Measurements from ENCODE around the gene INPP4B. TPM values are rescaled to one million over a fixed set of nuclear protein-coding genes. Genes with fewer than 3 reads are reported as not detected.

INPP4B gene
- total RNA-seq, 1 experiment from 2014 or later, result not detected

DNA sequence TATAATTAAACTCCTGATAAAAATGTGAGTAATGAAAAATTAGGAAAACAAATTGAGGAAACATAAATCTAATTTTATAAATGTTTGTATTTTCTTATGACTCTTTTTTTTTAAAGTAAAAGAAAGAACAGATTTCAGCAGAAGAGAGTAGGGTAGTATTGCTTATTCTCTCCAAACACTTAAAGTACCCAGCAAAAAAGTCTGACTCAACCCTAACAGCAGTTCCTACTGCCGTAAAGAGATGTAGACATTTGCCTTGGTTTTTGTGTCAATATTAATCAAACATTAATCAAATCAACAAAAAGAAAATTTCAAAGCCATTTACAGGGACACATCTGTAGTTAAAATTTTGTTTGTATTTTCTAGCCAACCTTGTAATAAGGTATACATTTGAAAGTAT lies 701.3 kb downstream of the INPP4B start:
- H3K27ac ChIP-seq (ENCODE audit: low read length), result no peak overlapping the region
- no peaks in the 10 kb centered on the region for H3K36me3 ChIP-seq (ENCODE audit: insufficient read depth, low read length)
- no peaks in the 10 kb centered on the region for H3K4me1 ChIP-seq (ENCODE audit: low read length)
- H3K4me3 ChIP-seq (ENCODE audit: low read length), result no peak overlapping the region
- H4K20me1 ChIP-seq (ENCODE audit: insufficient read depth, low read depth, low read length), result no peaks in the 10 kb centered on the region
- H3K27me3 ChIP-seq (ENCODE audit: low read length), result no peaks in the 10 kb centered on the region
- DNase-seq, result no peak
- no peak overlapping the region for H2AFZ ChIP-seq (ENCODE audit: low read length)
- H3K9ac ChIP-seq (ENCODE audit: low read length), result no peak overlapping the region
- H3K79me2 ChIP-seq (ENCODE audit: low read length), result no peaks in the 10 kb centered on the region
- H3K9me3 ChIP-seq (ENCODE audit: low read length), result no peaks in the 10 kb centered on the region
- no peaks in the 10 kb centered on the region; the same call in 1 of the 2 replicates for H3K9me2 ChIP-seq (replicated peaks; ENCODE audit: insufficient read depth, low read length)
- H3K4me2 ChIP-seq (ENCODE audit: low read depth, low read length, poor library complexity, severe bottlenecking), result no peak overlapping the region

DNA sequence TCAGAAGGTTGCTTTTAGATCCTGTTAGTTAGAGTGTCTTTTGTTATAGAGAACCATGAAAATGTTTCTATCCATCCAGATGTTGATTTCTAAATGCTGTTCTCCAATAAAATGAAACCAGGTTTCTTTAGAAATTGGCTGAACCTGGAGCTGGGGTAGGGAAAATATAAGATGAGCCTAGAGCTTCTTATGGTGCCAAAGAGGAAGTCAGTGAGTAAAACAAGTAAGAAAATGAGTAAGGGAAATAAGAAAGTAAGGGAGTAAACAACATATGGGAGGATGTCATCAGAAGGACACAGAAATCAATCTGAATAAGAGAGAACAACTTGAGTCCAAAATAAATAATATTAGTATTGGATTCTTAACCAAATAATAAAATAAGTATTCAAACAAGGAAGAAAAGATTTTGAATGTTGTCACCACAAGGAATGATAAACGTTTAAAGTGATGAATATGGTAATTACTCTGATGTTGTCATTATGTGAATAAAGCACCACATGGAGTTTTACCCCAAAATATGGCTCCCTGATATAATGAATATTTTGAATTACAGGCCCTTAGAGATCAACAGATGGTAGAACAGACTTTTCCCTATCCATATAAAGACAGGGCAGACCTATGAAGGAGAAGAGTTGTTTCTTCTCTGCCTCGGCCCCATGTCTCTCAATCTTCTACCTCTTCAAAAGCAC lies 703.6 kb downstream of the INPP4B start:
- no peaks in the 10 kb centered on the region for H4K20me1 ChIP-seq (ENCODE audit: insufficient read depth, low read depth, low read length)
- H3K27ac ChIP-seq (ENCODE audit: low read length), result no peak overlapping the region
- no peaks in the 10 kb centered on the region for H3K36me3 ChIP-seq (ENCODE audit: insufficient read depth, low read length)
- no peak overlapping the region for H3K9ac ChIP-seq (ENCODE audit: low read length)
- H3K79me2 ChIP-seq (ENCODE audit: low read length), result no peaks in the 10 kb centered on the region
- no peaks in the 10 kb centered on the region for H3K4me1 ChIP-seq (ENCODE audit: low read length)
- no peak overlapping the region for H2AFZ ChIP-seq (ENCODE audit: low read length)
- DNase-seq, result no peak
- no peaks in the 10 kb centered on the region for H3K9me3 ChIP-seq (ENCODE audit: low read length)
- H3K9me2 ChIP-seq (replicated peaks; ENCODE audit: insufficient read depth, low read length), result no peaks in the 10 kb centered on the region; the same call in 1 of the 2 replicates
- H3K4me3 ChIP-seq (ENCODE audit: low read length), result no peak overlapping the region
- no peaks in the 10 kb centered on the region for H3K27me3 ChIP-seq (ENCODE audit: low read length)
- no peak overlapping the region for H3K4me2 ChIP-seq (ENCODE audit: low read depth, low read length, poor library complexity, severe bottlenecking)

DNA sequence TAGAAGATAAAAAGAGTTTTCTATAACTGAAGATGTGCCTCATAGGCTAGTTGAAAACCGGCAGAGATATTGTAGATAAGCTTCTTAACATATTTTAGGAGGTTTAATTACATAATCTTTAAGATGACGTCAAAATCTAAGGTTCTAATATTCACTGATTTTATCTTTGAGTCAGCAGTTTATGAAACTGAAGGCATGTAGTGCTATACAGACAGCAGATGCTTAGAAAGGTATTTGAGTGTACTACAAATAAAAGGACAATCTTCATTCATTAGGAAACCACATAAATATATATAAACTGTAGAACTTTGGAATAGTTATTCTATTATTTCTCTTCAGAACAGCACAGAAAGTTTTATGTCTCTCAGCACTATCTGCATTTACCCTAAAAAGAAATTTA lies 704.9 kb downstream of the INPP4B start:
- H3K79me2 ChIP-seq (ENCODE audit: low read length), result no peaks in the 10 kb centered on the region
- no peak overlapping the region for H3K4me3 ChIP-seq (ENCODE audit: low read length)
- H3K9me3 ChIP-seq (ENCODE audit: low read length), result no peaks in the 10 kb centered on the region
- H3K4me1 ChIP-seq (ENCODE audit: low read length), result no peaks in the 10 kb centered on the region
- H3K36me3 ChIP-seq (ENCODE audit: insufficient read depth, low read length), result no peaks in the 10 kb centered on the region
- H2AFZ ChIP-seq (ENCODE audit: low read length), result no peak overlapping the region
- H4K20me1 ChIP-seq (ENCODE audit: insufficient read depth, low read depth, low read length), result no peaks in the 10 kb centered on the region
- no peak overlapping the region for H3K4me2 ChIP-seq (ENCODE audit: low read depth, low read length, poor library complexity, severe bottlenecking)
- no peak overlapping the region for H3K27ac ChIP-seq (ENCODE audit: low read length)
- H3K27me3 ChIP-seq (ENCODE audit: low read length), result no peaks in the 10 kb centered on the region
- no peak for DNase-seq
- no peak overlapping the region for H3K9ac ChIP-seq (ENCODE audit: low read length)
- H3K9me2 ChIP-seq (replicated peaks; ENCODE audit: insufficient read depth, low read length), result no peaks in the 10 kb centered on the region; the same call in 1 of the 2 replicates

DNA sequence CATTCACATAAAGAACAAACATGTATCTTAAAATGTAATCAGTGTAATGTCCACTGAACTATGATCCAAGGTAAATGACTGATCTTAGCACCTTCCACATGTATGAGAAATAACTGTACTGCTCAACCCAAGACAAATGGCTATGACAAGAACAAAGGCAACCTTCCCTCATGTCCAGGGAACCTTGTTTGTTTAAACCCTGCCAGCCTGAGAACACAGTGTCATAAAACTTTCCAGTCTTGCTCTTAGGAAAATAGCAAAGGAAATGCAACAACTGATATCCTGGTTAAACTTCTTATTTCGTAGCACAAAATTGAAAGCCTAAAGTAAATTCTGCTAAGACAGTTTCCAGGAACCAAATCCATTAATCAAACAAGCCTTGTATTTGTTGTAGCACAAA lies 715.4 kb downstream of the INPP4B start:
- no peaks in the 10 kb centered on the region for H3K4me1 ChIP-seq (ENCODE audit: low read length)
- no peak overlapping the region for H3K4me2 ChIP-seq (ENCODE audit: low read depth, low read length, poor library complexity, severe bottlenecking)
- H3K27me3 ChIP-seq (ENCODE audit: low read length), result no peaks in the 10 kb centered on the region
- no peak overlapping the region for H2AFZ ChIP-seq (ENCODE audit: low read length)
- H3K9me2 ChIP-seq (replicated peaks; ENCODE audit: insufficient read depth, low read length), result no peaks in the 10 kb centered on the region; the same call in 1 of the 2 replicates
- no peaks in the 10 kb centered on the region for H4K20me1 ChIP-seq (ENCODE audit: insufficient read depth, low read depth, low read length)
- no peaks in the 10 kb centered on the region for H3K79me2 ChIP-seq (ENCODE audit: low read length)
- no peak for DNase-seq
- H3K27ac ChIP-seq (ENCODE audit: low read length), result no peak overlapping the region
- H3K9ac ChIP-seq (ENCODE audit: low read length), result no peak overlapping the region
- H3K4me3 ChIP-seq (ENCODE audit: low read length), result no peak overlapping the region
- no peaks in the 10 kb centered on the region for H3K9me3 ChIP-seq (ENCODE audit: low read length)
- H3K36me3 ChIP-seq (ENCODE audit: insufficient read depth, low read length), result no peaks in the 10 kb centered on the region

DNA sequence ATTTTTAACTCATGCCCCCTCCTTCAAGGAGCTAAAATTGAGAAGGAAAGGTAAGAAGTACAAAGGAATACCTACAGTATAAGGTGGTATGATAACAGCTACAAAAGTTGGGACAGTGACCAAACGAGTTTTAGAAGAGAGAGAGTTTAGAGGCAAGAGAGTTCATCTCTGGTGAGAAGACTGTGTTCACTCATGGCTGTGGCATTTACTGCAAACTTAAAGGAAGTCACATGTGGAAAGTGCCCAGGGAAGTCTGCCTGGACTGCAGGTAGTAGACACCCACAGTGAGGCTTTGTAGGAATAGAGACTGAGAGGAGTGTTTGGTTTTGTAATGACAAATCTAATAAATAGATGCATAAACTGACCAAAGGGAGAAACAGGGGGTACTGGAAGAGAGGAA lies 716.2 kb downstream of the INPP4B start:
- no peak overlapping the region for H3K9ac ChIP-seq (ENCODE audit: low read length)
- no peaks in the 10 kb centered on the region for H3K27me3 ChIP-seq (ENCODE audit: low read length)
- no peak for DNase-seq
- no peaks in the 10 kb centered on the region for H3K79me2 ChIP-seq (ENCODE audit: low read length)
- H3K4me1 ChIP-seq (ENCODE audit: low read length), result no peaks in the 10 kb centered on the region
- H4K20me1 ChIP-seq (ENCODE audit: insufficient read depth, low read depth, low read length), result no peaks in the 10 kb centered on the region
- no peaks in the 10 kb centered on the region; the same call in 1 of the 2 replicates for H3K9me2 ChIP-seq (replicated peaks; ENCODE audit: insufficient read depth, low read length)
- H2AFZ ChIP-seq (ENCODE audit: low read length), result no peak overlapping the region
- H3K4me3 ChIP-seq (ENCODE audit: low read length), result no peak overlapping the region
- H3K4me2 ChIP-seq (ENCODE audit: low read depth, low read length, poor library complexity, severe bottlenecking), result no peak overlapping the region
- no peaks in the 10 kb centered on the region for H3K9me3 ChIP-seq (ENCODE audit: low read length)
- H3K27ac ChIP-seq (ENCODE audit: low read length), result no peak overlapping the region
- no peaks in the 10 kb centered on the region for H3K36me3 ChIP-seq (ENCODE audit: insufficient read depth, low read length)

DNA sequence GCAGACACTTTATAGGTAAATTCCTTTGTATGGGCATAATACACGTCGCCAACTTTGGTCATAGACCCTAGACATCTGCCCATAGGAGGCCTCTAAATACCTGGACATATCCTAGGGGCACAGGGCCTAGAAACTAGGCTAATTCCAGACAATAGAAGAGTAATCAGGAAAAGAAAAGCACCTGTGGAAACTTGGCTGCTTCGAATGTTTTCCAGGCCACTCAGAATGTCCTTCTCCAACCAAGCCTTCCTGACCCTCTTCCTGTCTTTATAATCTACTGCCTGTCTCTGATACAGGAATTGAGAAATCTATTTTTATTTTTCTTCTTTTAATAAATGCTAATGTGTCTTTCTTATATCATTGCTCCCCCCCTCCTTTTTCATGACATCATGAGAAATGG lies 716.6 kb downstream of the INPP4B start:
- H3K9ac ChIP-seq (ENCODE audit: low read length), result no peak overlapping the region
- H3K4me2 ChIP-seq (ENCODE audit: low read depth, low read length, poor library complexity, severe bottlenecking), result no peak overlapping the region
- no peak overlapping the region for H3K27ac ChIP-seq (ENCODE audit: low read length)
- H3K9me2 ChIP-seq (replicated peaks; ENCODE audit: insufficient read depth, low read length), result no peaks in the 10 kb centered on the region
- H2AFZ ChIP-seq (ENCODE audit: low read length), result no peak overlapping the region
- H3K36me3 ChIP-seq (ENCODE audit: insufficient read depth, low read length), result no peaks in the 10 kb centered on the region
- H3K4me1 ChIP-seq (ENCODE audit: low read length), result no peaks in the 10 kb centered on the region
- no peaks in the 10 kb centered on the region for H4K20me1 ChIP-seq (ENCODE audit: insufficient read depth, low read depth, low read length)
- no peaks in the 10 kb centered on the region for H3K27me3 ChIP-seq (ENCODE audit: low read length)
- H3K9me3 ChIP-seq (ENCODE audit: low read length), result no peaks in the 10 kb centered on the region
- H3K4me3 ChIP-seq (ENCODE audit: low read length), result no peak overlapping the region
- no peaks in the 10 kb centered on the region for H3K79me2 ChIP-seq (ENCODE audit: low read length)
- no peak for DNase-seq

DNA sequence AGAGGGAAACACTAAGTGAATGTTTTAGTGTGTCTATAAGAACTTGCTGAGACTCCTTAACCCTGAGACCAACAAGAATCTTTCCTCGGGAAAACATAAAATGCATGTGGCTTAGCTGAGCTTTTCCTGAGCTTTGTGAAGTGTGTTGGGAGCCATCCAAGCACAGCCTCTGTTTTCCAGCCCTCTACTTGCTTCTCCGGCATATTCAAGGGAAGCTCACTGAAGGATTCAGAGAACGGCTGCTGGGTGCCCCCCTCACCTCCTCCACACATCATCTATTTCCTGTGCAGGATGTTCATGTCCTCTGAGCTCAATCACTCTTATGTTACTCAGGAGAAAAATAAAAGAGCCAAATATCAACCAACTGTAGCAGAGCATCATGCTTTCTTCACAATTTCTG lies 717.6 kb downstream of the INPP4B start:
- no peaks in the 10 kb centered on the region for H3K9me3 ChIP-seq (ENCODE audit: low read length)

DNA sequence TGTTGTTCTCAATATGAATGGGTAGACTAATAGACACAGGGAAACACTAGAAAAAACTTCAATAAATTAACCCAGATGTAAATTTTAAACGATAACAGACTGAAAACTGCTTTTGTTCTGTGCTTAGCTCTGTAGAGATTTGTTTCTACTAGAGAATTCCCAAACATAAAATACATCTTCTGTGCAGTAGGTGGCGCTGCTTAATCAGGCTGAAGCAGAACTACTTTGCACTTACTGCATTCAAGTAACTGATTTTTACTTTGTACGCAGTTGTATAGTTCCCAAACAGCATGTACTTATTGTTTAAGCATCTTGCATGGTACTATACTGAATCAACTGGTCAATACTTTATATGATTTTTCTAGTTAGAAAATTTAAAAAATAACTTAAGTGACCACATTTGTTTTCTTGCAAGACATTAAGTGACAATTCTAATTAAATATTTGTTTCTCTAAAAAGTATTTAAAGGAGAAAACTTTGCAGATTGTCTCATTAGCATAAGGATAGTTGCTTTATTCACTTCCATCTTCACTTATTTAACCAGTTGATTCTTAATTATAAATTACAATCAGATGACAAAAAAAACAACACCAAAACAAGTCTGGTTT lies 719.1 kb downstream of the INPP4B start:
- Histone ChIP-seq H3K4me1 (ENCODE audit: low read length) (no peaks in the 10 kb centered on the region), H3K4me3 (ENCODE audit: low read length) (no peak overlapping the region), H4K20me1 (ENCODE audit: insufficient read depth, low read depth, low read length) (no peaks in the 10 kb centered on the region), H3K27ac (ENCODE audit: low read length) (no peak overlapping the region), H3K27me3 (ENCODE audit: low read length) (no peaks in the 10 kb centered on the region), H3K4me2 (ENCODE audit: low read depth, low read length, poor library complexity, severe bottlenecking) (no peak overlapping the region), H3K9me3 (ENCODE audit: low read length) (no peaks in the 10 kb centered on the region), H2AFZ (ENCODE audit: low read length) (no peak overlapping the region), H3K36me3 (ENCODE audit: insufficient read depth, low read length) (no peaks in the 10 kb centered on the region), H3K79me2 (ENCODE audit: low read length) (no peaks in the 10 kb centered on the region), H3K9me2 (replicated peaks; ENCODE audit: insufficient read depth, low read length) (no peaks in the 10 kb centered on the region), H3K9ac (ENCODE audit: low read length) (no peak overlapping the region)
- DNase-seq, result peak; percentile 86

More for the DNA sequence above, 717.6 kb downstream of the INPP4B start:
- no peak for DNase-seq
- Histone ChIP-seq H3K36me3 (ENCODE audit: insufficient read depth, low read length) (no peaks in the 10 kb centered on the region), H3K4me2 (ENCODE audit: low read depth, low read length, poor library complexity, severe bottlenecking) (no peak overlapping the region), H2AFZ (ENCODE audit: low read length) (no peak overlapping the region), H3K27me3 (ENCODE audit: low read length) (no peaks in the 10 kb centered on the region), H3K79me2 (ENCODE audit: low read length) (no peaks in the 10 kb centered on the region), H4K20me1 (ENCODE audit: insufficient read depth, low read depth, low read length) (no peaks in the 10 kb centered on the region), H3K4me3 (ENCODE audit: low read length) (no peak overlapping the region), H3K27ac (ENCODE audit: low read length) (no peak overlapping the region), H3K9me2 (replicated peaks; ENCODE audit: insufficient read depth, low read length) (no peaks in the 10 kb centered on the region), H3K4me1 (ENCODE audit: low read length) (no peaks in the 10 kb centered on the region), H3K9ac (ENCODE audit: low read length) (no peak overlapping the region)
